Measurements from ENCODE around the gene RHEX. TPM values are rescaled to one million over a fixed set of nuclear protein-coding genes. Genes with fewer than 3 reads are reported as not detected.

RHEX gene
- polyA plus RNA-seq, 2 of the 4 experiments (the other 2 are of a cell fraction): not detected

DNA sequence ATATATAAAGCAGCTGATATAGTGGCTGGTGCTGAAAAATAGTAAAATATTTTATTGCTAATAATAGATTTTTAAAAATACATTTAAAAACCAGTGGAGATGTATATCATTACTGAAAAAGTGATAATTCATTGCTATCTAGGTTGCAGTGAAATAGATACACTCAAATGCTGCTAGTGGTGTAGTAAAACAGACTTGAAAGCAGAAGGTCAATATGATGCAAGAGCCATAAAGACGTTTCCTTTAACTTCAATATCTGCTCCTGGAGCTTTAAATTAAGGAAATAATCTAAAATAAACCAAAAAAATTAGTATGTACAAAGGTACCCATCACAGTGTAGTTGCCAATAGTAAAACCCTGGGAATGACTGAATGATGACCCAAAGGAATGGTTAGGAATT lies 26.2 kb downstream of the RHEX start:
- DNase-seq (ENCODE audit: low read depth in 1 of 2, low spot score in 1 of 2): no peak
- no peak for TF ChIP-seq MAZ (IDR thresholded peaks at IDR 0.05; ENCODE audit: borderline replicate concordance, low read depth, low read length)
- no peak for TF ChIP-seq POLR2AphosphoS2 (conservative IDR thresholded peaks at IDR 0.05; ENCODE audit: low read length)
- TF ChIP-seq BHLHE40 (IDR thresholded peaks at IDR 0.05; ENCODE audit: low read depth, low read length): no peak
- TF ChIP-seq FOSB (CRISPR knock-in tag; IDR thresholded peaks at IDR 0.05): no peak
- TF ChIP-seq NFE2L2 (conservative IDR thresholded peaks at IDR 0.05; ENCODE audit: low read length): no peak
- no peak for TF ChIP-seq HDAC2 (IDR thresholded peaks at IDR 0.05)
- H3K4me2 ChIP-seq: no peak overlapping the region
- no peak overlapping the region for H3K4me3 ChIP-seq
- no peak for ATAC-seq
- H3K27ac ChIP-seq: no peak overlapping the region
- H3K9me3 ChIP-seq: no peaks in the 10 kb centered on the region
- FAIRE-seq: no peak
- ChIA-PET POLR2A (no interaction called here), CTCF (interaction anchor here (0.8 to 1.4 kb wide), 4 partner anchors 17 to 967 kb away, joined by 3 read pairs; no protein-coding TSS in a partner anchor)
- no peaks in the 10 kb centered on the region for H3K4me1 ChIP-seq
- 34% methylated on average over 1 of the region's 1 CpG for WGBS (ENCODE audit: missing lambda C conversion rate)

DNA sequence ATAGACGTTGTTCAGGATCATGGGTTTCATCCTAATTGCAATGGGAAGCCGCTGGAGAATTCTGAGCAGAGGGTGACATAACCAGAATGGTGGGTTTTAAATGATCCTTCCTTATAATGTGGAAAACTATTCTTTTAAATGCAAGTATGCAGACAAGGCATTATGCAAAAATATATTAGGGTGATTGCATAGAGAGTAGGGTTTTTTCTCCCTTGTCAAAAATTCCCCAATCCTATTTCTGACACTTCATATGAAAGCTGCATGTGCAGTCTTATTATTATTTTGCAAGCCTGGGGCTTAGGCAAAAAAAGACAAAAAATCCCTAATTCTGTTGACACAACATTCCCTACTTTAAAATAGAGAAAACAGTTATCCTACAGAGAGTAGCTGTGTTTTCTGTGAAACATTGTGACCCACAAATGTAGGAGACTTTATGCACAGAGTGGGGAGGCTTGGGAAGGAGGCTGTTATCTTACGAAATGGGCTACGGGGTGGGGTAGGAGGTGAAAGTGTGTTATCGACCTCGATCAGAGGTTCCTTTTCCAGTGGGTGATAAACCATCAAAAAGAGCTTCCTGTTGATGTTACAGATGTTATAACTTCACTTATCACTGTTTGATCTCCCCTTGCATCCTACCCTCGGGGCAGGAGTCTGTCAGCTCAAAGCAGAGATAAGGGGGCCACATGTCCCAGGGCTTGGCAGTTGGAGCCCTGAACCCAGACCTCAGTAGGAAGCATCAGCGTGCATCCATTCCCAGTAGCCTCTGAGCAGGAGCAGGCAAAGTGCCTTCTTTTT lies 27.2 kb downstream of the RHEX start:
- no peak for FAIRE-seq
- ATAC-seq: no peak
- Histone ChIP-seq H3K4me2 (no peak overlapping the region), H3K4me1 (no peaks in the 10 kb centered on the region), H3K9me3 (no peaks in the 10 kb centered on the region), H3K4me3 (no peak overlapping the region), H3K27ac (no peak overlapping the region)
- ChIA-PET POLR2A (no interaction called here), CTCF (interaction anchor here (0.8 to 2.5 kb wide), 6 partner anchors 11 to 966 kb away, joined by 3 to 6 read pairs (median 3); no protein-coding TSS in a partner anchor)
- DNase-seq (ENCODE audit: low read depth in 1 of 2, low spot score in 1 of 2): no peak
- 50% methylated on average over 8 of the region's 8 CpGs for WGBS (ENCODE audit: missing lambda C conversion rate)
- TF ChIP-seq RFX5 (IDR thresholded peaks at IDR 0.05) (no peak), FOXS1 (CRISPR knock-in tag; IDR thresholded peaks at IDR 0.05) (no peak), CBX2 (IDR thresholded peaks at IDR 0.05; ENCODE audit: borderline replicate concordance, low read depth) (no peak), CHD2 (IDR thresholded peaks at IDR 0.05; ENCODE audit: low read length, partially characterized antibody) (no peak), HDAC2 (IDR thresholded peaks at IDR 0.05) (no peak), TFCP2L1 (CRISPR knock-in tag; IDR thresholded peaks at IDR 0.05) (no peak), TP53 (CRISPR knock-in tag; IDR thresholded peaks at IDR 0.05) (no peak), ZNF302 (CRISPR knock-in tag; IDR thresholded peaks at IDR 0.05) (no peak), RAD21 (conservative IDR thresholded peaks at IDR 0.05 in 1 of 2, IDR thresholded peaks at IDR 0.05 in 1 of 2) (no peak), EHMT2 (IDR thresholded peaks at IDR 0.05; ENCODE audit: low read depth) (no peak), PHF8 (IDR thresholded peaks at IDR 0.05; ENCODE audit: borderline replicate concordance, low read depth) (no peak), FOSL2 (IDR thresholded peaks at IDR 0.05) (no peak), FOSL2 (CRISPR knock-in tag; IDR thresholded peaks at IDR 0.05) (no peak)
- TF ChIP-seq, protein P1, sequence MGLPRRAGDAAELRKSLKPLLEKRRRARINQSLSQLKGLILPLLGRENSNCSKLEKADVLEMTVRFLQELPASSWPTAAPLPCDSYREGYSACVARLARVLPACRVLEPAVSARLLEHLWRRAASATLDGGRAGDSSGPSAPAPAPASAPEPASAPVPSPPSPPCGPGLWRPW (IDR thresholded peaks at IDR 0.05): no peak
- TF ChIP-seq, protein P2, sequence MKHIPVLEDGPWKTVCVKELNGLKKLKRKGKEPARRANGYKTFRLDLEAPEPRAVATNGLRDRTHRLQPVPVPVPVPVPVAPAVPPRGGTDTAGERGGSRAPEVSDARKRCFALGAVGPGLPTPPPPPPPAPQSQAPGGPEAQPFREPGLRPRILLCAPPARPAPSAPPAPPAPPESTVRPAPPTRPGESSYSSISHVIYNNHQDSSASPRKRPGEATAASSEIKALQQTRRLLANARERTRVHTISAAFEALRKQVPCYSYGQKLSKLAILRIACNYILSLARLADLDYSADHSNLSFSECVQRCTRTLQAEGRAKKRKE (CRISPR knock-in tag; IDR thresholded peaks at IDR 0.05; ENCODE audit: low read depth): no peak
- TF ChIP-seq, protein P3, sequence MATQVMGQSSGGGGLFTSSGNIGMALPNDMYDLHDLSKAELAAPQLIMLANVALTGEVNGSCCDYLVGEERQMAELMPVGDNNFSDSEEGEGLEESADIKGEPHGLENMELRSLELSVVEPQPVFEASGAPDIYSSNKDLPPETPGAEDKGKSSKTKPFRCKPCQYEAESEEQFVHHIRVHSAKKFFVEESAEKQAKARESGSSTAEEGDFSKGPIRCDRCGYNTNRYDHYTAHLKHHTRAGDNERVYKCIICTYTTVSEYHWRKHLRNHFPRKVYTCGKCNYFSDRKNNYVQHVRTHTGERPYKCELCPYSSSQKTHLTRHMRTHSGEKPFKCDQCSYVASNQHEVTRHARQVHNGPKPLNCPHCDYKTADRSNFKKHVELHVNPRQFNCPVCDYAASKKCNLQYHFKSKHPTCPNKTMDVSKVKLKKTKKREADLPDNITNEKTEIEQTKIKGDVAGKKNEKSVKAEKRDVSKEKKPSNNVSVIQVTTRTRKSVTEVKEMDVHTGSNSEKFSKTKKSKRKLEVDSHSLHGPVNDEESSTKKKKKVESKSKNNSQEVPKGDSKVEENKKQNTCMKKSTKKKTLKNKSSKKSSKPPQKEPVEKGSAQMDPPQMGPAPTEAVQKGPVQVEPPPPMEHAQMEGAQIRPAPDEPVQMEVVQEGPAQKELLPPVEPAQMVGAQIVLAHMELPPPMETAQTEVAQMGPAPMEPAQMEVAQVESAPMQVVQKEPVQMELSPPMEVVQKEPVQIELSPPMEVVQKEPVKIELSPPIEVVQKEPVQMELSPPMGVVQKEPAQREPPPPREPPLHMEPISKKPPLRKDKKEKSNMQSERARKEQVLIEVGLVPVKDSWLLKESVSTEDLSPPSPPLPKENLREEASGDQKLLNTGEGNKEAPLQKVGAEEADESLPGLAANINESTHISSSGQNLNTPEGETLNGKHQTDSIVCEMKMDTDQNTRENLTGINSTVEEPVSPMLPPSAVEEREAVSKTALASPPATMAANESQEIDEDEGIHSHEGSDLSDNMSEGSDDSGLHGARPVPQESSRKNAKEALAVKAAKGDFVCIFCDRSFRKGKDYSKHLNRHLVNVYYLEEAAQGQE (IDR thresholded peaks at IDR 0.05): no peak
- TF ChIP-seq, protein P4, sequence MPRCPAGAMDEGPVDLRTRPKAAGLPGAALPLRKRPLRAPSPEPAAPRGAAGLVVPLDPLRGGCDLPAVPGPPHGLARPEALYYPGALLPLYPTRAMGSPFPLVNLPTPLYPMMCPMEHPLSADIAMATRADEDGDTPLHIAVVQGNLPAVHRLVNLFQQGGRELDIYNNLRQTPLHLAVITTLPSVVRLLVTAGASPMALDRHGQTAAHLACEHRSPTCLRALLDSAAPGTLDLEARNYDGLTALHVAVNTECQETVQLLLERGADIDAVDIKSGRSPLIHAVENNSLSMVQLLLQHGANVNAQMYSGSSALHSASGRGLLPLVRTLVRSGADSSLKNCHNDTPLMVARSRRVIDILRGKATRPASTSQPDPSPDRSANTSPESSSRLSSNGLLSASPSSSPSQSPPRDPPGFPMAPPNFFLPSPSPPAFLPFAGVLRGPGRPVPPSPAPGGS (IDR thresholded peaks at IDR 0.05): no peak
- TF ChIP-seq, protein P5, sequence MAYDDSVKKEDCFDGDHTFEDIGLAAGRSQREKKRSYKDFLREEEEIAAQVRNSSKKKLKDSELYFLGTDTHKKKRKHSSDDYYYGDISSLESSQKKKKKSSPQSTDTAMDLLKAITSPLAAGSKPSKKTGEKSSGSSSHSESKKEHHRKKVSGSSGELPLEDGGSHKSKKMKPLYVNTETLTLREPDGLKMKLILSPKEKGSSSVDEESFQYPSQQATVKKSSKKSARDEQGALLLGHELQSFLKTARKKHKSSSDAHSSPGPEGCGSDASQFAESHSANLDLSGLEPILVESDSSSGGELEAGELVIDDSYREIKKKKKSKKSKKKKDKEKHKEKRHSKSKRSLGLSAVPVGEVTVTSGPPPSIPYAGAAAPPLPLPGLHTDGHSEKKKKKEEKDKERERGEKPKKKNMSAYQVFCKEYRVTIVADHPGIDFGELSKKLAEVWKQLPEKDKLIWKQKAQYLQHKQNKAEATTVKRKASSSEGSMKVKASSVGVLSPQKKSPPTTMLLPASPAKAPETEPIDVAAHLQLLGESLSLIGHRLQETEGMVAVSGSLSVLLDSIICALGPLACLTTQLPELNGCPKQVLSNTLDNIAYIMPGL (CRISPR knock-in tag; IDR thresholded peaks at IDR 0.05; ENCODE audit: borderline replicate concordance): no peak
- TF ChIP-seq, protein P6, sequence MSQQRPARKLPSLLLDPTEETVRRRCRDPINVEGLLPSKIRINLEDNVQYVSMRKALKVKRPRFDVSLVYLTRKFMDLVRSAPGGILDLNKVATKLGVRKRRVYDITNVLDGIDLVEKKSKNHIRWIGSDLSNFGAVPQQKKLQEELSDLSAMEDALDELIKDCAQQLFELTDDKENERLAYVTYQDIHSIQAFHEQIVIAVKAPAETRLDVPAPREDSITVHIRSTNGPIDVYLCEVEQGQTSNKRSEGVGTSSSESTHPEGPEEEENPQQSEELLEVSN (IDR thresholded peaks at IDR 0.05; ENCODE audit: borderline replicate concordance, low read depth): no peak

Measured in A549 (cell line).